Effector memory CD8-positive, alpha-beta T cell (primary cell): ENCODE data around the gene CNOT1.
A peak's percentile ranks its signal among the peaks of the same experiment; 100 is the strongest.
"Not testable (repeated sequence)": the region's sequence is repeated elsewhere in the genome, so short reads cannot be mapped to it uniquely, and the experiment has no call there.

Experiments
- ATAC-seq: fragments of 150-1000 bp; cut with Tn5 transposase; replicated peaks from 2 replicates; pipeline ENCODE4 v1.10.0; 2021; ENCODE audit warnings: mild to moderate bottlenecking, moderate library complexity
- DNase-seq, 3 experiments: peaks; one replicate each; pipeline ENCODE4 v3.0.0; 2021
- H3K27ac Mint-ChIP-seq, 2 donors: one replicate each; pipeline ENCODE4 v1.8.0; 2022; ENCODE audit warnings: mild to moderate bottlenecking in 2 of 2, mixed read lengths in 2 of 2, moderate library complexity in 2 of 2
- H3K27me3 Mint-ChIP-seq, 2 donors: one replicate each; pipeline ENCODE4 v1.8.0; 2022; ENCODE audit warnings: mixed read lengths in 2 of 2
- H3K36me3 Mint-ChIP-seq: one replicate; pipeline ENCODE4 v1.8.0; 2022; ENCODE audit warnings: mild to moderate bottlenecking, moderate library complexity, mixed read lengths; ENCODE audit not compliant: insufficient read depth
- H3K4me1 Mint-ChIP-seq, 2 donors: one replicate each; pipeline ENCODE4 v1.8.0; 2022; ENCODE audit warnings: low read depth in 2 of 2, mixed read lengths in 2 of 2
- H3K4me3 Mint-ChIP-seq, 2 donors: one replicate each; pipeline ENCODE4 v1.8.0; 2022; ENCODE audit warnings: mild to moderate bottlenecking in 2 of 2, mixed read lengths in 2 of 2, moderate library complexity in 2 of 2
- H3K9me3 Mint-ChIP-seq, 2 donors: one replicate each; pipeline ENCODE4 v1.8.0; 2022; ENCODE audit warnings: mixed read lengths in 2 of 2
- total RNA-seq, 9 experiments: gene quantifications; one replicate each; lab custom pipeline; 2026; lab: John Stamatoyannopoulos, UW

CNOT1 gene
- total RNA-seq, result 298 to 499 (median 403) reads per million in 9 experiments

GRCh38 chr16:58629733-58630640, at the start of gene CNOT1:
Gene CNOT1, minus strand, starts transcription at chr16:58629826. Its CDS starts 30,489 bp downstream, at chr16:58599337.
- DNase-seq (peak; percentile 97 to 98 (median 98)), ATAC-seq (peak; percentile 83)
- H3K36me3 Mint-ChIP-seq, result peaks cover 52% of the 10 kb centered on the region
- peak within 1 kb of the TSS; percentile 100 for H3K27ac Mint-ChIP-seq
- peaks cover 29 to 34% of the 10 kb centered on the region in 2 donors for H3K4me1 Mint-ChIP-seq
- H3K9me3 Mint-ChIP-seq, result no peaks in the 10 kb centered on the region
- no peaks in the 10 kb centered on the region for H3K27me3 Mint-ChIP-seq
- peak within 1 kb of the TSS; percentile 100 for H3K4me3 Mint-ChIP-seq

- H3K4me3 Mint-ChIP-seq, result no peak overlapping the region
- H3K27me3 Mint-ChIP-seq, result no peaks in the 10 kb centered on the region
- no peak for ATAC-seq
- H3K27ac Mint-ChIP-seq, result no peak overlapping the region
- H3K4me1 Mint-ChIP-seq, result peaks cover 12 to 16% of the 10 kb centered on the region in 2 donors
- DNase-seq, result no peak
- H3K9me3 Mint-ChIP-seq, result no peaks in the 10 kb centered on the region
- H3K36me3 Mint-ChIP-seq, result peaks cover 10% of the 10 kb centered on the region
Observed at GRCh38 chr16:58678716-58679115, 49.1 kb upstream of the CNOT1 start.

GRCh38 chr16:58678269-58678668, 48.6 kb upstream of the CNOT1 start:
- no peaks in the 10 kb centered on the region for H3K9me3 Mint-ChIP-seq
- no peak for ATAC-seq
- H3K27ac Mint-ChIP-seq, result no peak overlapping the region
- H3K27me3 Mint-ChIP-seq, result no peaks in the 10 kb centered on the region
- no peak for DNase-seq
- H3K36me3 Mint-ChIP-seq, result peaks cover 10% of the 10 kb centered on the region
- peaks cover 8 to 11% of the 10 kb centered on the region in 2 donors for H3K4me1 Mint-ChIP-seq
- no peak overlapping the region for H3K4me3 Mint-ChIP-seq

- H3K4me3 Mint-ChIP-seq, result no peak overlapping the region
- no peak overlapping the region for H3K27ac Mint-ChIP-seq
- H3K36me3 Mint-ChIP-seq, result peaks cover 8% of the 10 kb centered on the region
- no peaks in the 10 kb centered on the region for H3K4me1 Mint-ChIP-seq
- DNase-seq (no peak), ATAC-seq (no peak)
- no peaks in the 10 kb centered on the region for H3K27me3 Mint-ChIP-seq
- no peaks in the 10 kb centered on the region for H3K9me3 Mint-ChIP-seq
Observed at GRCh38 chr16:58670946-58671583, 41.4 kb upstream of the CNOT1 start.

GRCh38 chr16:58670177-58670576, 40.6 kb upstream of the CNOT1 start:
- H3K9me3 Mint-ChIP-seq, result no peaks in the 10 kb centered on the region
- no peaks in the 10 kb centered on the region for H3K27me3 Mint-ChIP-seq
- H3K36me3 Mint-ChIP-seq, result peaks cover 8% of the 10 kb centered on the region
- DNase-seq (no peak), ATAC-seq (no peak)
- no peak overlapping the region for H3K4me3 Mint-ChIP-seq
- H3K4me1 Mint-ChIP-seq, result no peaks in the 10 kb centered on the region
- H3K27ac Mint-ChIP-seq, result no peak overlapping the region

GRCh38 chr16:58665200-58665599, 35.6 kb upstream of the CNOT1 start:
- DNase-seq (no peak), ATAC-seq (no peak)
- peaks cover 0 to 9% of the 10 kb centered on the region in 2 donors for H3K27me3 Mint-ChIP-seq
- H3K36me3 Mint-ChIP-seq, result no peaks in the 10 kb centered on the region
- no peaks in the 10 kb centered on the region for H3K4me1 Mint-ChIP-seq
- no peak overlapping the region for H3K4me3 Mint-ChIP-seq
- H3K27ac Mint-ChIP-seq, result no peak overlapping the region
- no peaks in the 10 kb centered on the region for H3K9me3 Mint-ChIP-seq

GRCh38 chr16:58661199-58661830, 31.7 kb upstream of the CNOT1 start:
- peak; percentile 40 for ATAC-seq
- no peak for DNase-seq
- peaks cover 0 to 9% of the 10 kb centered on the region in 2 donors for H3K27me3 Mint-ChIP-seq
- H3K4me1 Mint-ChIP-seq, result no peaks in the 10 kb centered on the region
- H3K27ac Mint-ChIP-seq, result no peak overlapping the region
- no peaks in the 10 kb centered on the region for H3K9me3 Mint-ChIP-seq
- H3K4me3 Mint-ChIP-seq, result no peak overlapping the region
- H3K36me3 Mint-ChIP-seq, result no peaks in the 10 kb centered on the region

- H3K27ac Mint-ChIP-seq, ATAC-seq, H3K9me3 Mint-ChIP-seq, H3K4me1 Mint-ChIP-seq, H3K4me3 Mint-ChIP-seq, DNase-seq, H3K27me3 Mint-ChIP-seq, H3K36me3 Mint-ChIP-seq: not testable (repeated sequence)
Observed at GRCh38 chr16:58659911-58660310, 30.3 kb upstream of the CNOT1 start.

GRCh38 chr16:58658796-58659211, 29.2 kb upstream of the CNOT1 start:
- Mint-ChIP-seq H3K27ac (no peak overlapping the region), H3K4me1 (no peaks in the 10 kb centered on the region), H3K4me3 (no peak overlapping the region), H3K36me3 (no peaks in the 10 kb centered on the region), H3K9me3 (no peaks in the 10 kb centered on the region), H3K27me3 (peaks cover 6 to 17% of the 10 kb centered on the region in 2 donors)
- ATAC-seq, result no peak
- no peak for DNase-seq

- ATAC-seq, result no peak
- no peak overlapping the region for H3K27ac Mint-ChIP-seq
- no peaks in the 10 kb centered on the region for H3K36me3 Mint-ChIP-seq
- no peaks in the 10 kb centered on the region for H3K9me3 Mint-ChIP-seq
- peaks cover 6 to 17% of the 10 kb centered on the region in 2 donors for H3K27me3 Mint-ChIP-seq
- no peak overlapping the region for H3K4me3 Mint-ChIP-seq
- H3K4me1 Mint-ChIP-seq, result no peaks in the 10 kb centered on the region
- no peak for DNase-seq
Observed at GRCh38 chr16:58656899-58657298, 27.3 kb upstream of the CNOT1 start.

- H3K4me1 Mint-ChIP-seq, result no peaks in the 10 kb centered on the region
- H3K27me3 Mint-ChIP-seq, result peaks cover 6 to 7% of the 10 kb centered on the region in 2 donors
- H3K27ac Mint-ChIP-seq, result no peak overlapping the region
- no peak overlapping the region for H3K4me3 Mint-ChIP-seq
- no peak for ATAC-seq
- H3K9me3 Mint-ChIP-seq, result no peaks in the 10 kb centered on the region
- DNase-seq, result no peak
- H3K36me3 Mint-ChIP-seq, result no peaks in the 10 kb centered on the region
Observed at GRCh38 chr16:58655215-58655596, 25.6 kb upstream of the CNOT1 start.

- no peak overlapping the region for H3K4me3 Mint-ChIP-seq
- no peaks in the 10 kb centered on the region for H3K36me3 Mint-ChIP-seq
- no peak overlapping the region for H3K27ac Mint-ChIP-seq
- no peaks in the 10 kb centered on the region for H3K9me3 Mint-ChIP-seq
- H3K27me3 Mint-ChIP-seq, result peaks cover 6 to 7% of the 10 kb centered on the region in 2 donors
- DNase-seq (no peak), ATAC-seq (no peak)
- H3K4me1 Mint-ChIP-seq, result no peaks in the 10 kb centered on the region
Observed at GRCh38 chr16:58654560-58655214, 25.1 kb upstream of the CNOT1 start.

- no peak overlapping the region for H3K4me3 Mint-ChIP-seq
- H3K36me3 Mint-ChIP-seq, result no peaks in the 10 kb centered on the region
- DNase-seq, result no peak
- no peak for ATAC-seq
- H3K9me3 Mint-ChIP-seq, result no peaks in the 10 kb centered on the region
- no peak overlapping the region for H3K27ac Mint-ChIP-seq
- H3K27me3 Mint-ChIP-seq, result peaks cover 6 to 7% of the 10 kb centered on the region in 2 donors
- no peaks in the 10 kb centered on the region for H3K4me1 Mint-ChIP-seq
Observed at GRCh38 chr16:58652741-58653140, 23.1 kb upstream of the CNOT1 start.
